OCI-LY7 (cell line): ENCODE data around the gene CAPN13.

Experiments used
- CTCF ChIP-seq: fragments of 200-600 bp; sonication (generic); conservative IDR thresholded peaks from 2 replicates; pipeline ENCODE4 v1.5.1; 2014; ENCODE audit warnings: mild to moderate bottlenecking, antibody characterized with exemption, low read length, moderate library complexity, mixed read lengths
- EZH2phosphoT487 ChIP-seq: fragments of 200-600 bp; sonication (generic); IDR thresholded peaks from 2 replicates; pipeline ENCODE4 v1.6.1; 2018; ENCODE audit warnings: low read depth, borderline replicate concordance, mild to moderate bottlenecking, mixed run types, antibody characterized with exemption, low read length, moderate library complexity, mixed read lengths

- TF ChIP-seq CTCF (no peak), EZH2phosphoT487 (no peak)
Observed at GRCh38 chr2:30781961-30782533, 25.2 kb downstream of the CAPN13 start.
